PFSK-1 (cell line): ENCODE results near the gene TLX3.

Experiments used
- FOXP2 ChIP-seq: optimal IDR thresholded peaks from 2 replicates; pipeline ENCODE3; 2011; ENCODE audit warnings: borderline replicate concordance, control low read depth, inconsistent platforms; ENCODE audit not compliant: insufficient read depth; ENCODE audit errors: extremely low read length, extremely low read depth
- POLR2AphosphoS5 ChIP-seq: IDR thresholded peaks from 2 replicates; pipeline ENCODE4 v1.6.1; 2012; ENCODE audit warnings: low read depth, mild to moderate bottlenecking, control low read depth, low read length, moderate library complexity
- SIN3A ChIP-seq: IDR thresholded peaks from 2 replicates; pipeline ENCODE4 v1.6.1; 2012; ENCODE audit warnings: mild to moderate bottlenecking, low read length, moderate library complexity, borderline replicate concordance; ENCODE audit not compliant: insufficient read depth
- TAF1 ChIP-seq: IDR thresholded peaks from 2 replicates; pipeline ENCODE4 v1.6.1; 2012; ENCODE audit warnings: low read length, control low read depth, borderline replicate concordance; ENCODE audit not compliant: insufficient read depth
- TF ChIP-seq, protein P1 (sequence below), 2 experiments: IDR thresholded peaks; 2 replicates each; pipeline versions ENCODE4 v1.6.1 to v1.8.0; 2011 to 2012; ENCODE audit warnings: low read depth in 2 of 2, low read length in 2 of 2, control low read depth in 1 of 2, inconsistent platforms in 1 of 2, mild to moderate bottlenecking in 1 of 2, moderate library complexity in 1 of 2; ENCODE audit not compliant: insufficient read depth in 1 of 2

TLX3 gene

DNA sequence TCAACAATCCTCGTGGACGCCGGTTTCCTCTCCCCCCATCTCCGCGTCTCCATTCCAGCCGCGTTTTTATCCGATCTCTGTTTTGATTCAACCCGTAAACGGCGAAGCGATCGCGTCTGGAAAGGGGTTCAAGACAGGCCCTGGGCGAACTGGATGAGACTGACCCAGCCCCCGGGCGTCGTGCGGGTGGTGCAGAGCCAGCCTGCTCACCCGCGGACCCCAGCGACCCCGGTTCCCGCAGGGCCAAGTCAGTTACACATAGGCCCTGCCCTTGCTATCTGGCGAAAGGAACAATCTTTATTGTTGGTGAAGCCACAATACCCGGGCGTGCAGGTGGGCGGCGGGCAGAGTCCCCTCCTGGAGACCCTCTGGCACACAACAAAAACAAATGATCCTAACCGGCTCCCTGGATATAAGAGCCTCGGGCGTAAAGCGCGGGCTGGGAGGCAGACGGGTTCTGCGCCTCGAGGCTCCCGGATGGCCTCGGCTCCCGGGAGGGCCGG, 1.8 kb downstream of the TLX3 start:
- TF ChIP-seq, protein P1, sequence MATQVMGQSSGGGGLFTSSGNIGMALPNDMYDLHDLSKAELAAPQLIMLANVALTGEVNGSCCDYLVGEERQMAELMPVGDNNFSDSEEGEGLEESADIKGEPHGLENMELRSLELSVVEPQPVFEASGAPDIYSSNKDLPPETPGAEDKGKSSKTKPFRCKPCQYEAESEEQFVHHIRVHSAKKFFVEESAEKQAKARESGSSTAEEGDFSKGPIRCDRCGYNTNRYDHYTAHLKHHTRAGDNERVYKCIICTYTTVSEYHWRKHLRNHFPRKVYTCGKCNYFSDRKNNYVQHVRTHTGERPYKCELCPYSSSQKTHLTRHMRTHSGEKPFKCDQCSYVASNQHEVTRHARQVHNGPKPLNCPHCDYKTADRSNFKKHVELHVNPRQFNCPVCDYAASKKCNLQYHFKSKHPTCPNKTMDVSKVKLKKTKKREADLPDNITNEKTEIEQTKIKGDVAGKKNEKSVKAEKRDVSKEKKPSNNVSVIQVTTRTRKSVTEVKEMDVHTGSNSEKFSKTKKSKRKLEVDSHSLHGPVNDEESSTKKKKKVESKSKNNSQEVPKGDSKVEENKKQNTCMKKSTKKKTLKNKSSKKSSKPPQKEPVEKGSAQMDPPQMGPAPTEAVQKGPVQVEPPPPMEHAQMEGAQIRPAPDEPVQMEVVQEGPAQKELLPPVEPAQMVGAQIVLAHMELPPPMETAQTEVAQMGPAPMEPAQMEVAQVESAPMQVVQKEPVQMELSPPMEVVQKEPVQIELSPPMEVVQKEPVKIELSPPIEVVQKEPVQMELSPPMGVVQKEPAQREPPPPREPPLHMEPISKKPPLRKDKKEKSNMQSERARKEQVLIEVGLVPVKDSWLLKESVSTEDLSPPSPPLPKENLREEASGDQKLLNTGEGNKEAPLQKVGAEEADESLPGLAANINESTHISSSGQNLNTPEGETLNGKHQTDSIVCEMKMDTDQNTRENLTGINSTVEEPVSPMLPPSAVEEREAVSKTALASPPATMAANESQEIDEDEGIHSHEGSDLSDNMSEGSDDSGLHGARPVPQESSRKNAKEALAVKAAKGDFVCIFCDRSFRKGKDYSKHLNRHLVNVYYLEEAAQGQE (IDR thresholded peaks at IDR 0.05; ENCODE audit: insufficient read depth in 1 of 2, low read depth in 2 of 2, low read length in 2 of 2): no peak
- no peak for TF ChIP-seq TAF1
- no peak for TF ChIP-seq FOXP2
- TF ChIP-seq SIN3A: no peak
- no peak for TF ChIP-seq POLR2AphosphoS5

DNA sequence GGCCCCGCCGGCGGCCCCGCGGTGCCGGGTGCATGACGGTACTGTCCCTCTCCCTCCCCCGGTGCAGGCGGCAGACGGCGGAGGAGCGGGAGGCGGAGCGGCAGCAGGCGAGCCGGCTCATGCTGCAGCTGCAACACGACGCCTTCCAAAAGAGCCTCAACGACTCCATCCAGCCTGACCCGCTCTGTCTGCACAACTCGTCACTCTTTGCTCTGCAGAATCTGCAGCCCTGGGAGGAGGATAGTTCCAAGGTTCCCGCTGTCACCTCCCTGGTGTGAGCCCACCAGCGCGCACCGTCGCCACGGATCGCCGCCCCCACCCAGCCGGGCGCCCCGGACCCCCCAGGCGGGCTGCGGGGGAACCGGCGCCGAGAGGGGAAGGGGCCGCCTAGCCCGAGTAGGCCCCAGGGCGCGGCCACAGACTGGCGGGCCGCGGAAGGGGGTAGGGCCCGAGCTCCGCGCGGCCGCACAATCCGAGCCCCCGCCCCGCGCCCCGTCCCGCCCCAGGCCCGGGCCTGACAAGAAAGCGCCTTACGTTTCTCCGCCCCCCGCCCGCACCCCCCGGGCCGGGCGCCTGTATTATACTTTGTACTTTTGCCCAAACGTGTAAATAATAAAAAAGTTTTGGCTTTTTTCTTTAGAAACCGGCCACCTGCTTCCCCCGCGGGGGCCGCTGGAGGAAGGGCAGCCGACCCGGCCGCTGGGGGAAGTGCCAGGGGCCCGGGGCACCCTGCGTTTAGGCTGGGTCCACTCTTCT, 2.5 kb downstream of the TLX3 start:
- TF ChIP-seq POLR2AphosphoS5 (no peak), TAF1 (no peak), FOXP2 (no peak), SIN3A (no peak)
- TF ChIP-seq, protein P1 (IDR thresholded peaks at IDR 0.05; ENCODE audit: insufficient read depth in 1 of 2, low read depth in 2 of 2, low read length in 2 of 2): no peak

DNA sequence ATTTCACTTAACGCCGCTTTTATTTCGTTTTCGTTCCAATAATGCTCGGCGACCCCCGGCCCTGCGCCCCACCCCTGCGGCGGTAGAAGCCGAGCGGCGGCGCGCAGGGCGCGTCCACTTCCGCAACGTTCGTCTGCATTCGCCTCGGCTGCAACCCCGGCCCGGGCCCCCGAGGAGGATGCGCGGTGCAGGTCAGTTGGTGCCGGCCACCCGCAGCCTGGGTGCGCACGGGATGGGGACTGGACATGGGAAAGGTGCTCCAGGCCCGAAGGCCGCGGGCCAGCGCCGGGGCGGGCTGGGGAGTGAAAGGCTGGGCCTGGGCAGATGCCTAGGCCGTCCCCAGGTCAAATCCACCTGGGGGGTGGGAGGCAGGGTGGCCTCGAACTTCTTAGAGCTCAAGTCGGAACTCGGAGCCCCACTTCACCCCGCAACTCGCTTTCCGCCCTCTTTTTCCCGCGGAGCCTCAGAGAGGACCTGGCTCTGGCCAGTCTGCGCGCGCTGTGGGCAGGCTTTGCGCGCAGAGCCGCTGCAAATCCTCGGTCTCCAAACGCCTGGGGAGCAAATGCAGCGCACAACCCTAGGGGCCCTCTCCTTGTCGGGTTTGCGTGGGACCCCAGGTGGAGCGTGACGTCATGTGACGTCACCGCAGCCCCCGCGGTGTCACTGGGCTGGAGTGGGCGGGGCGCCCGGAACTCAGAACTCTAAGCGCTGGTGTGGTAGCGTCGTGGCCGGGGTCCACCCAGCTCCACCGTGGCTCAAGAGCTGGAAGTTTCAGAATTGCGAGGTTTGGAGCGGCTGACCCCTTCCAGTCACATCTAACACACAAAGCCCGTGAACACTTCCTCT, 3.3 kb downstream of the TLX3 start:
- TF ChIP-seq, protein P1 (IDR thresholded peaks at IDR 0.05; ENCODE audit: insufficient read depth in 1 of 2, low read depth in 2 of 2, low read length in 2 of 2): no peak
- TF ChIP-seq TAF1: no peak
- no peak for TF ChIP-seq FOXP2
- no peak for TF ChIP-seq POLR2AphosphoS5
- no peak for TF ChIP-seq SIN3A

DNA sequence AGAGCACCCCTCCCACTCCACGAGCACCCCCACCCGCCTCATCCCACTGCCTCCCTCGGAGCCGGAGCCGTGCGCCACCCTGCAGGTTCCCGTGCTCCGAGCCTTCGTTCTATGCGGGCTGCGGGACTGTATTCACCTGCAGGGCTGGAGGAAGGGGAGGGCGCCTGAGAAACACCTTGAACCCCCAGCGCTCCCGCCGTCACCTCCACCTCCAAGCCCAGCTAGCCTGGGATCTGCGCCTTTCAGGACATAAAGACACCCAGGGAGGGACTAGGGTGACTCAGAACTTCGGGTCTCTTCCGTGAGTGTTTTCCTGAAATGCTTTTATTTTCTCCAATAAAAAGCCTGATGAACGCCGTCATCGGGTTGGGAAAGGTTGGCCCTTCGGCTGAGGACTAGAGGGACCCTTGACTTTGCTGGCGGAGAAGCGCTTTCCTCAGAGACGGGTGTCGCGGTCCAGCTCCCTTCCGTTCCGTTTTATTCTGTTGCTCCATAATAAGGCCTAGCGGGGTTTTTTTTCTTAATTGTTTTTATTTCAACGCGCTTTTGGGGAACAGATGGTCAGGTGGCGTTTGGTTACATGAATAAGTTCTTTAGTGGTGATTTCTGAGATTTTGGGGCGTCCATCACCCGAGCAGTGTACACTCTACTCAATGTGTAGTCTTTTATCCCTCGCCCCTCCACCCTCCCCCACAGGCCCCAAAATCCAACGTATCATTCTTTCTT, 4.6 kb downstream of the TLX3 start:
- TF ChIP-seq POLR2AphosphoS5: no peak
- no peak for TF ChIP-seq SIN3A
- TF ChIP-seq, protein P1 (IDR thresholded peaks at IDR 0.05; ENCODE audit: insufficient read depth in 1 of 2, low read depth in 2 of 2, low read length in 2 of 2): no peak
- no peak for TF ChIP-seq TAF1
- no peak for TF ChIP-seq FOXP2
